Naive thymus-derived CD8-positive, alpha-beta T cell (primary cell): Measurements from ENCODE around the gene CATSPERZ. TPM values are rescaled to one million over a fixed set of nuclear protein-coding genes. Genes with fewer than 3 reads are reported as not detected.

ENCODE experiments used
- ATAC-seq, 2 donors: fragments of 150-1000 bp; cut with Tn5 transposase in 1 of 2; sonication (Bioruptor Pico), chemical (Tn5 transposase) in 1 of 2; 1 replicate in 1 of 2; 2 replicates in 1 of 2; pipeline ENCODE4 v1.10.0; 2021; ENCODE audit warnings: mild to moderate bottlenecking in 2 of 2, moderate library complexity in 2 of 2
- POLR2A ChIA-PET: fragments of 350-600 bp; sonication (Branson Sonifier 250); formaldehyde crosslinking; loops from one replicate; lab custom pipeline; 2021; ENCODE audit warnings: antibody characterized with exemption; lab: Charles Lee
- DNase-seq, 10 donors: peaks; one replicate each; pipeline versions ENCODE4 v3.0.0 to v3.0.0-alpha.2; 2020 to 2022
- H3K27ac Mint-ChIP-seq, 10 donors: one replicate each; pipeline ENCODE4 v1.8.0; 2020 to 2022; ENCODE audit warnings: mild to moderate bottlenecking in 10 of 10, mixed read lengths in 10 of 10, moderate library complexity in 4 of 10, inconsistent platforms in 1 of 10
- H3K27me3 Mint-ChIP-seq, 5 donors: one replicate each; pipeline ENCODE4 v1.8.0; 2021 to 2022; ENCODE audit warnings: mixed read lengths in 5 of 5
- H3K36me3 Mint-ChIP-seq, 3 donors: one replicate each; pipeline ENCODE4 v1.8.0; 2020 to 2022; ENCODE audit warnings: mixed read lengths in 3 of 3, mild to moderate bottlenecking in 2 of 3, inconsistent platforms in 1 of 3
- H3K4me1 Mint-ChIP-seq, 4 donors: one replicate each; pipeline ENCODE4 v1.8.0; 2021 to 2022; ENCODE audit warnings: mixed read lengths in 4 of 4
- H3K4me3 Mint-ChIP-seq, 10 donors: one replicate each; pipeline ENCODE4 v1.8.0; 2020 to 2022; ENCODE audit warnings: mild to moderate bottlenecking in 10 of 10, mixed read lengths in 10 of 10, moderate library complexity in 6 of 10, inconsistent platforms in 1 of 10
- H3K9me3 Mint-ChIP-seq, 9 donors: one replicate each; pipeline ENCODE4 v1.8.0; 2020 to 2022; ENCODE audit warnings: mixed read lengths in 9 of 9, mild to moderate bottlenecking in 3 of 9, inconsistent platforms in 1 of 9, moderate library complexity in 1 of 9
- polyA plus RNA-seq, 3 donors: library from polyadenylated mRNA; unstranded; fragments of 300-500 nt; fragmentation: Illumina TruSeq; gene quantifications; one replicate each; pipeline ENCODE4 v1.2.3, GENCODE V29; 2021
- total RNA-seq, 8 experiments: library from RNA in 2 of 8; stranded (reverse) in 2 of 8; gene quantifications; one replicate each; pipeline ENCODE4 v1.2.3 and lab custom pipeline; 2021 to 2026

The CATSPERZ gene
- total and polyA plus RNA-seq, 5 experiments from 2014 or later = not detected

GRCh38 chr11:64341851-64342791 lies 42.0 kb downstream of the CATSPERZ start:
- ATAC-seq (peak; percentile 51 to 54), DNase-seq (peak; percentile 76 to 88 (median 85))
- H3K27ac Mint-ChIP-seq = peak overlapping the region in 5 of 10 donors; percentile 29 to 75 (median 52)
- H3K4me3 Mint-ChIP-seq = peak overlapping the region in 9 of 10 donors; percentile 32 to 92 (median 85)
- H3K4me1 Mint-ChIP-seq = peaks cover 23 to 60% (median 50%) of the 10 kb centered on the region in 4 donors
- POLR2A ChIA-PET = interaction anchor here (0.5 to 4.9 kb wide), 9 partner anchors 11 to 832 kb away, joined by 3 to 73 read pairs (median 5); partner anchors contain the start of genes FERMT3, PRDX5, RPS6KA4 and TRMT112
- H3K36me3 Mint-ChIP-seq = peaks cover 0 to 28% (median 7%) of the 10 kb centered on the region in 3 donors
- H3K9me3 Mint-ChIP-seq = no peaks in the 10 kb centered on the region
- no peaks in the 10 kb centered on the region for H3K27me3 Mint-ChIP-seq

- DNase-seq (no peak), ATAC-seq (no peak)
- peak overlapping the region in 4 of 10 donors; percentile 32 to 91 (median 54) for H3K4me3 Mint-ChIP-seq
- peaks cover 0 to 24% (median 7%) of the 10 kb centered on the region in 3 donors for H3K36me3 Mint-ChIP-seq
- no peaks in the 10 kb centered on the region for H3K27me3 Mint-ChIP-seq
- peaks cover 26 to 56% (median 49%) of the 10 kb centered on the region in 4 donors for H3K4me1 Mint-ChIP-seq
- peak overlapping the region in 4 of 10 donors; percentile 37 to 75 (median 56) for H3K27ac Mint-ChIP-seq
- H3K9me3 Mint-ChIP-seq = no peaks in the 10 kb centered on the region
- POLR2A ChIA-PET = interaction anchor here (0.6 to 4.9 kb wide), 5 partner anchors 15 to 44 kb away, joined by 3 to 73 read pairs (median 6); partner anchors contain the start of genes PRDX5, RPS6KA4 and TRMT112
Measured at GRCh38 chr11:64342869-64343745, 42.9 kb downstream of the CATSPERZ start.

- no peak overlapping the region for H3K4me3 Mint-ChIP-seq
- POLR2A ChIA-PET = interaction anchor here (1.7 to 4.6 kb wide), 2 partner anchors 14 to 26 kb away, joined by 5 to 27 read pairs; partner anchors contain the start of genes PRDX5 and RPS6KA4
- peaks cover 26 to 53% (median 46%) of the 10 kb centered on the region in 4 donors for H3K4me1 Mint-ChIP-seq
- H3K27me3 Mint-ChIP-seq = no peaks in the 10 kb centered on the region
- ATAC-seq = no peak
- no peaks in the 10 kb centered on the region for H3K9me3 Mint-ChIP-seq
- no peak overlapping the region for H3K27ac Mint-ChIP-seq
- peaks cover 0 to 25% (median 8%) of the 10 kb centered on the region in 3 donors for H3K36me3 Mint-ChIP-seq
- no peak for DNase-seq
Measured at GRCh38 chr11:64343767-64344559, 43.8 kb downstream of the CATSPERZ start.

GRCh38 chr11:64344787-64345186 lies 44.6 kb downstream of the CATSPERZ start:
- ATAC-seq = no peak
- H3K27me3 Mint-ChIP-seq = no peaks in the 10 kb centered on the region
- no peak overlapping the region for H3K4me3 Mint-ChIP-seq
- no peaks in the 10 kb centered on the region for H3K9me3 Mint-ChIP-seq
- no peak overlapping the region for H3K27ac Mint-ChIP-seq
- DNase-seq = no peak
- peaks cover 19 to 45% (median 38%) of the 10 kb centered on the region in 4 donors for H3K4me1 Mint-ChIP-seq
- H3K36me3 Mint-ChIP-seq = peaks cover 0 to 25% (median 8%) of the 10 kb centered on the region in 3 donors
- POLR2A ChIA-PET = interaction anchor here (1.7 kb wide), 1 partner anchor 27 kb away, joined by 5 read pairs; the partner anchor contains the start of gene PRDX5

GRCh38 chr11:64347193-64347867 lies 47.2 kb downstream of the CATSPERZ start:
- H3K27ac Mint-ChIP-seq = no peak overlapping the region
- peak overlapping the region in 1 of 10 donors; percentile 10 for H3K4me3 Mint-ChIP-seq
- peaks cover 8 to 23% (median 15%) of the 10 kb centered on the region in 4 donors for H3K4me1 Mint-ChIP-seq
- no peaks in the 10 kb centered on the region for H3K27me3 Mint-ChIP-seq
- ATAC-seq = no peak
- POLR2A ChIA-PET = interaction anchor here (1.5 kb wide), 1 partner anchor 13 kb away, joined by 3 read pairs; no protein-coding TSS in a partner anchor
- DNase-seq = no peak
- no peaks in the 10 kb centered on the region for H3K9me3 Mint-ChIP-seq
- peaks cover 0 to 29% (median 8%) of the 10 kb centered on the region in 3 donors for H3K36me3 Mint-ChIP-seq

GRCh38 chr11:64348383-64349024 lies 48.3 kb downstream of the CATSPERZ start:
- DNase-seq = no peak
- Mint-ChIP-seq H3K4me3 (no peak overlapping the region), H3K4me1 (peaks cover 3 to 18% (median 13%) of the 10 kb centered on the region in 4 donors), H3K9me3 (no peaks in the 10 kb centered on the region), H3K27me3 (no peaks in the 10 kb centered on the region), H3K36me3 (peaks cover 0 to 25% (median 8%) of the 10 kb centered on the region in 3 donors), H3K27ac (peak overlapping the region in 2 of 10 donors; percentile 69 to 77)
- POLR2A ChIA-PET = interaction anchor here (1.5 to 1.7 kb wide), 2 partner anchors 12 to 64 kb away, joined by 3 read pairs; partner anchors contain the start of gene BAD
- no peak for ATAC-seq

GRCh38 chr11:64349025-64349387 lies 48.8 kb downstream of the CATSPERZ start:
- Mint-ChIP-seq H3K27ac (peak overlapping the region in 2 of 10 donors; percentile 69 to 77), H3K36me3 (peaks cover 0 to 25% (median 8%) of the 10 kb centered on the region in 3 donors), H3K9me3 (no peaks in the 10 kb centered on the region), H3K4me1 (peaks cover 3 to 18% (median 13%) of the 10 kb centered on the region in 4 donors), H3K27me3 (no peaks in the 10 kb centered on the region), H3K4me3 (no peak overlapping the region)
- ATAC-seq = no peak
- no peak for DNase-seq
- POLR2A ChIA-PET = interaction anchor here (1.3 to 1.7 kb wide), 2 partner anchors 31 to 65 kb away, joined by 3 read pairs; partner anchors contain the start of genes BAD and PRDX5

GRCh38 chr11:64349404-64349803 lies 49.2 kb downstream of the CATSPERZ start:
- Mint-ChIP-seq H3K4me1 (peaks cover 3 to 18% (median 13%) of the 10 kb centered on the region in 4 donors), H3K9me3 (no peaks in the 10 kb centered on the region), H3K27ac (no peak overlapping the region), H3K4me3 (no peak overlapping the region), H3K36me3 (peaks cover 0 to 25% (median 8%) of the 10 kb centered on the region in 3 donors), H3K27me3 (no peaks in the 10 kb centered on the region)
- DNase-seq = no peak
- no peak for ATAC-seq
- POLR2A ChIA-PET = interaction anchor here (1.3 to 1.7 kb wide), 2 partner anchors 32 to 65 kb away, joined by 3 read pairs; partner anchors contain the start of genes BAD and PRDX5

GRCh38 chr11:64351136-64351631 lies 51.0 kb downstream of the CATSPERZ start:
- Mint-ChIP-seq H3K9me3 (no peaks in the 10 kb centered on the region), H3K4me1 (peaks cover 3 to 12% (median 6%) of the 10 kb centered on the region in 4 donors), H3K4me3 (no peak overlapping the region), H3K36me3 (peaks cover 0 to 17% (median 1%) of the 10 kb centered on the region in 3 donors), H3K27me3 (no peaks in the 10 kb centered on the region), H3K27ac (no peak overlapping the region)
- POLR2A ChIA-PET = no interaction called here
- DNase-seq (no peak), ATAC-seq (no peak)
